ENCODE results near the gene SYS1. TPM values are rescaled to one million over a fixed set of nuclear protein-coding genes. Genes with fewer than 3 reads are reported as not detected.
A peak's percentile ranks its signal among the peaks of the same experiment; 100 is the strongest.

Gene SYS1
- total RNA-seq, 6 experiments from 2014 or later, result 22.9 to 34.1 (median 27.6) TPM

GRCh38 chr20:45372646-45373352 is 9.8 kb downstream of the SYS1 start:
- Mint-ChIP-seq H3K4me3 (peak overlapping the region; percentile 89), H3K27me3 (ENCODE audit: insufficient read depth) (no peaks in the 10 kb centered on the region; the same call in 1 of the 2 replicates), H3K36me3 (ENCODE audit: low read depth) (peaks cover 2% of the 10 kb centered on the region), H3K9me3 (no peaks in the 10 kb centered on the region), H3K4me1 (ENCODE audit: low read depth) (peaks cover 15% of the 10 kb centered on the region), H3K27ac (no peak overlapping the region)
- DNase-seq, result no peak
- TF ChIP-seq CTCF (IDR thresholded peaks at IDR 0.05), result no peak

GRCh38 chr20:45373353-45374100 is 10.6 kb downstream of the SYS1 start:
- peak; percentile 68 for DNase-seq
- H3K27ac Mint-ChIP-seq, result peak overlapping the region; percentile 56; the same call in 1 of the 2 replicates
- peaks cover 15% of the 10 kb centered on the region for H3K4me1 Mint-ChIP-seq (ENCODE audit: low read depth)
- H3K4me3 Mint-ChIP-seq, result peak overlapping the region; percentile 89
- H3K9me3 Mint-ChIP-seq, result no peaks in the 10 kb centered on the region
- no peaks in the 10 kb centered on the region; the same call in 1 of the 2 replicates for H3K36me3 Mint-ChIP-seq (ENCODE audit: low read depth)
- TF ChIP-seq CTCF (IDR thresholded peaks at IDR 0.05), result peak; percentile 92
- H3K27me3 Mint-ChIP-seq (ENCODE audit: insufficient read depth), result no peaks in the 10 kb centered on the region; the same call in 1 of the 2 replicates

GRCh38 chr20:45374101-45374467 is 11.1 kb downstream of the SYS1 start:
- no peaks in the 10 kb centered on the region for H3K9me3 Mint-ChIP-seq
- no peaks in the 10 kb centered on the region; the same call in 1 of the 2 replicates for H3K36me3 Mint-ChIP-seq (ENCODE audit: low read depth)
- H3K27ac Mint-ChIP-seq, result 0 out of 2 replicates have a peak overlapping the region, but pooled peaks have one; percentile 56

DNA sequence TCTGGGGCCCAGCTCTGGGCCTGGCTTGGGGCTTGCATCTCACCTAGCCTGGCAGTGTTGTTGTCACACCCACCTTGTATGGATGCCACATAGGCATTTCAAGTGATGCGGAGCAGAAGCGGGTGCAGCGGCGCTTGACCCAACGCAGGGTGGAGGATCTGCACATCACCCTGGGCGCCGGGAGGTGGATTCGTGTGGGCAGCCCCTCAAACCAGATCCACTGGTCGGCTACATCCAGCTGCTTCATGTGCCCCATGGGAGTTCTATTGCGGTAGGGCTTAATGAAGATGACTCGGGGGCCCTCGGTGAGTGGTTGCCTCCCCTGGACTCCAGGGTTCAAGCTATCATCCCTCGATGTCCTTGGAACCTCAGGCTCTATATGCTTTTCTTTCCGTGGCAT is 12.0 kb downstream of the SYS1 start:
- DNase-seq, result no peak
- no peak overlapping the region for H3K4me3 Mint-ChIP-seq
- no peak overlapping the region for H3K27ac Mint-ChIP-seq
- H3K27me3 Mint-ChIP-seq (ENCODE audit: insufficient read depth), result no peaks in the 10 kb centered on the region; the same call in 1 of the 2 replicates
- H3K36me3 Mint-ChIP-seq (ENCODE audit: low read depth), result no peaks in the 10 kb centered on the region; the same call in 1 of the 2 replicates
- no peaks in the 10 kb centered on the region for H3K9me3 Mint-ChIP-seq
- peaks cover 15% of the 10 kb centered on the region for H3K4me1 Mint-ChIP-seq (ENCODE audit: low read depth)
- TF ChIP-seq CTCF (IDR thresholded peaks at IDR 0.05), result no peak

More at GRCh38 chr20:45374101-45374467, 11.1 kb downstream of the SYS1 start:
- no peaks in the 10 kb centered on the region; the same call in 1 of the 2 replicates for H3K27me3 Mint-ChIP-seq (ENCODE audit: insufficient read depth)
- peaks cover 15% of the 10 kb centered on the region for H3K4me1 Mint-ChIP-seq (ENCODE audit: low read depth)
- H3K4me3 Mint-ChIP-seq, result peak overlapping the region; percentile 89; the same call in 1 of the 2 replicates
- peak; percentile 1 for TF ChIP-seq CTCF (IDR thresholded peaks at IDR 0.05)
- no peak for DNase-seq

DNA sequence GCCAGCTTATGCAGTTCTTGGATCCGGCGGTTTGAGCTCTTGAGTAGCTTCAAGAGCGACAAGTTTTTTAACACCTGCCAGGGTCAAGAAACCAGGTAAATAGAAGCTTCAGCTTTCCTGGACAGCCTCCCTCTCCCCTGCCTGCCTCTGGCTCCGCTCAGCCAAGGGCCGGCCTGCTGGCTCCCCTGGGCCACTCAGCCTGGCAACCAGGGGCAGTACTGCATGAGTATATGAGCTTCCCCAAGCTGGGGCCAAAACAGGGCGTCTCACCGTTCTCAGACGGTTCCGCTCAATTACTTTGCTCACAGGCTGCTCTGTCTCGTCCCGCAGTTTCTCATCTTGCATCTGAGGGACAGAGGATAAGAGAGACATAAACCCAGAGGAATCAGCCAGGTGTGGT is 14.3 kb downstream of the SYS1 start:
- H3K4me3 Mint-ChIP-seq, result no peak overlapping the region
- H3K27ac Mint-ChIP-seq, result no peak overlapping the region
- H3K9me3 Mint-ChIP-seq, result no peaks in the 10 kb centered on the region
- no peaks in the 10 kb centered on the region; the same call in 1 of the 2 replicates for H3K27me3 Mint-ChIP-seq (ENCODE audit: insufficient read depth)
- no peak for TF ChIP-seq CTCF (IDR thresholded peaks at IDR 0.05)
- H3K4me1 Mint-ChIP-seq (ENCODE audit: low read depth), result peaks cover 15% of the 10 kb centered on the region
- DNase-seq, result no peak
- H3K36me3 Mint-ChIP-seq (ENCODE audit: low read depth), result no peaks in the 10 kb centered on the region; the same call in 1 of the 2 replicates

Measured in HFFc6 (cell line).